Measurements from ENCODE around the gene ERG28.
A peak's percentile ranks its signal among the peaks of the same experiment; 100 is the strongest.
"Not testable (repeated sequence)": the region's sequence is repeated elsewhere in the genome, so short reads cannot be mapped to it uniquely, and the experiment has no call there.

Gene ERG28

DNA sequence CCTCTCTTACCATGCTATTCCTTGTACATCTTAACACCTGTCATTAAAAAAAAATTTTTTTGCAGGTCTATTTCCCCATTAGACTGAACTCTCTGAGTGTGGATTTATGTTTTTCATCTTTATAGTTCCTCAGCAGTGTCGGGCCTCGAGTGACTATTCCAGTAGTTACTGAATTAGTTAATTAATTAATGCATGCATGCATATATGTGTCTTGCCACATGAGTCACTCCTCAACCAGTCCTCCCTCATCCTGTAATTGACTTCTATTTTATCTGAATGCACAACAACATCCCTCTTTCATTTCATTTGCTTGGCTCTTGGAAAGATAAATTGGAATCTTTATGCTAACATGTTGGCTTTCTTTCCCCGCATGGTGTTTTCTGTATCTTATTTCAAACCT lies 35.6 kb downstream of the ERG28 start:
- Mint-ChIP-seq H3K27me3 (no peaks in the 10 kb centered on the region), H3K4me3 (no peak overlapping the region), H3K4me1 (no peaks in the 10 kb centered on the region), H3K9me3 (no peaks in the 10 kb centered on the region), H3K27ac (no peak overlapping the region), H3K36me3 (ENCODE audit: low read depth) (no peaks in the 10 kb centered on the region)
- ATAC-seq = no peak
- DNase-seq = no peak

DNA sequence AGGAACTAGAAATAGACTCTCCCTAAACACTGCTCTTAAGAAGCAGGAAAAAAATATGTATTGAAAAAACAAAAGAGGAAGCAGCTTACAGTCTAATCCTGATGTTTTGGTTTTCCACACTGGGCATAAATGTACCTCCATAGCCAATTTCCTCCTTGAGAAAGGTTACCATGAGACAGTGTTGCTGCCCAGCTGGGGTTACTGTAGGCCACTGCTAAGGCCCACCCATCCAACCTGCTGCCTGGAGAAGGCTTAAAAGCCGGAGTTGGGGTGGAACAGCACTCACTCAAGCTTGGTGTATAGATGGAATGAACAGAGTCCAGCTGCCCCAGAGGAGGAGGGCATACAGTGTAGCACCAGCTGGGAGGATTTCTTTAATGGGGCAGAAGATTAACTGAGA lies 41.1 kb downstream of the ERG28 start:
- Mint-ChIP-seq H3K36me3 (ENCODE audit: low read depth) (no peaks in the 10 kb centered on the region), H3K27me3 (no peaks in the 10 kb centered on the region), H3K4me1 (peaks cover 3% of the 10 kb centered on the region)

GRCh38 chr14:75615200-75615599 lies 45.5 kb downstream of the ERG28 start:
- no peaks in the 10 kb centered on the region for H3K9me3 Mint-ChIP-seq
- H3K4me1 Mint-ChIP-seq = peaks cover 3% of the 10 kb centered on the region
- no peaks in the 10 kb centered on the region for H3K27me3 Mint-ChIP-seq
- ATAC-seq = peak; percentile 43
- no peak overlapping the region for H3K27ac Mint-ChIP-seq
- DNase-seq = no peak
- H3K4me3 Mint-ChIP-seq = no peak overlapping the region
- no peaks in the 10 kb centered on the region for H3K36me3 Mint-ChIP-seq (ENCODE audit: low read depth)

More for the DNA sequence above, 41.1 kb downstream of the ERG28 start:
- DNase-seq (no peak), ATAC-seq (no peak)
- H3K4me3 Mint-ChIP-seq = no peak overlapping the region
- no peaks in the 10 kb centered on the region for H3K9me3 Mint-ChIP-seq
- H3K27ac Mint-ChIP-seq = no peak overlapping the region

DNA sequence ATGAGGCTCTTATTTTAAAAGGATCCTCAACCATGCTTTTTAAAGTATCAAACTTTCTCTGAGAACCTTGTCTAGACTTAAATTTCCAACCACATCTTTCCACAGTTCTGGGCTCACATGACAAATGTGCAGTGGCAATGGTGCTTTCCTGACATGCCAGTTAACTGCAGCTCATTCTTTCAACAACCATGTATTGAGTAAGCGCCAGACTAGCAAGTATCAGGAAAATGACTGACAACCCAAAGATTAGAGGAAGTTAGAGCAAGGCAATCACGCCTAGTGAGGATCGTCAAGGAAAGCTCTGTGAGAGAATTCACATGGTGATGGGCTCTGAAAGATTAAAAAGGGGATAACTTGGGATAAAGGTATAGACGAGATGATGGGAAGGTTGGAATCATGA lies 46.5 kb downstream of the ERG28 start:
- H3K4me1 Mint-ChIP-seq = peaks cover 3% of the 10 kb centered on the region
- H3K4me3 Mint-ChIP-seq = no peak overlapping the region
- no peaks in the 10 kb centered on the region for H3K36me3 Mint-ChIP-seq (ENCODE audit: low read depth)
- no peaks in the 10 kb centered on the region for H3K9me3 Mint-ChIP-seq
- H3K27ac Mint-ChIP-seq = no peak overlapping the region
- ATAC-seq = no peak
- no peak for DNase-seq
- H3K27me3 Mint-ChIP-seq = no peaks in the 10 kb centered on the region

DNA sequence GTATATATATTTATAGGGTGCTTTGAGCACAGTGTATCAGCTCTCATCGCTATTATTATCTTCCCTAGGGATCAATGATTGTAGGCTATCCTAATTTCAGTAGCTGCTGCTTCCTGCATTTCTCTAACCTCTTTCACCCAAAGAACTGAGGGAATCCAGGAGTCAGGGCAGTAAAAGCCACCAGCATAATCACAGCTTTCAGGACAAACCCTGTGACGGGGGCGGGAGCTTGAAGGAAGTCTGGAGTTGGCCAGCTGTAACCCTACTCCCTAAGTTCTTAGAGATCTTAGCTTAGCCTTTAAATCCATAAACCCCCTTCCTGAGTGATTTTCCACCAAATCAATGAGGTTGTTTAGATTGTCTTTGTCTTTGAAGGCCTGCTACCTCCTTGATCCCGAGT lies 48.5 kb downstream of the ERG28 start:
- no peak for DNase-seq
- Mint-ChIP-seq H3K36me3 (ENCODE audit: low read depth) (no peaks in the 10 kb centered on the region), H3K4me1 (peaks cover 3% of the 10 kb centered on the region), H3K9me3 (peaks cover 6% of the 10 kb centered on the region), H3K27ac (no peak overlapping the region), H3K27me3 (no peaks in the 10 kb centered on the region), H3K4me3 (no peak overlapping the region)
- ATAC-seq = no peak

GRCh38 chr14:75610834-75611233 lies 49.8 kb downstream of the ERG28 start:
- H3K27me3 Mint-ChIP-seq = no peaks in the 10 kb centered on the region
- H3K36me3 Mint-ChIP-seq (ENCODE audit: low read depth) = no peaks in the 10 kb centered on the region
- no peak for ATAC-seq

DNA sequence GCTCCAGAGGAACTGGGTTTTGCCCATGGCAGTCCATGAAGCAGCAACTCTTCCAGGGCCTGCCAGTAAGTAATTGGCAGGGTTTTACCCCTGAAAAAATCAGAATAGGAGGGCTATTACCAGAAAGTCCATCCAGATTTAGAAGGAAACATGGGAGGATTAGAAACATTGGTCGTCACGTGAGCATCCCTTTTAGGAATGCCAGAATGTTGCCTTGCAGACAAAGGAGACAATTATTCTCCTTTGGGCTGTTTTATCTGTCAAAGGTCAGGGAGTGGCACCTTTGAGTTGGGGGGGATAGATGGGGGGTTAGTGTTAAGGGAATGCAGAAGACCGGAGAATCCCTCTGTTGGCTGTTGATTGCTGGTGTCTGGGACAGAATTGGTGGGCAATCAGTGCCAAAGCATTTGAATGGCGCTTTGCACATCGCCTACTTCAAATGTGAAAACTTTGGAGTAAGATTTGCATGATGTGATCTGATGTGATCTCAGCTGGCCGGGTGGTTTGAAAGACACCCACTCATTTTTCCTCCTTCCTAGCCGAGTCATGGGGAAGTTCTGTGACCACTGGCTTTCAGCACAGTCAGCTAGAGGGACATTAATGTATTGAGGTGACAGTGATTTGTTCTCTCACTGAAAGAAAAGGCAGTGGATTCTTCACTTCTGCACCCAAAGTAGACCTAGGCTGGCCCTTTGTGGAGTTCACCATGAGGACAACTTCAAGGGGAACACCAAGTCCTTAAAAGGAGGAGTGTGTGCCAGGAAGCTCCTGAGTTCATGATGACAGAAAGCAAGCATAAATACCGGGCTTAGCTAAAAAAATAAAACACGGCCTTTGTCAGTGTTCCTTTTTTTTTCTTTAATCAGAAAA lies 50.8 kb downstream of the ERG28 start:
- no peak for ATAC-seq
- no peak overlapping the region for H3K27ac Mint-ChIP-seq
- DNase-seq = no peak
- H3K4me1 Mint-ChIP-seq = no peaks in the 10 kb centered on the region
- H3K9me3 Mint-ChIP-seq = peaks cover 6% of the 10 kb centered on the region
- no peaks in the 10 kb centered on the region for H3K27me3 Mint-ChIP-seq
- no peak overlapping the region for H3K4me3 Mint-ChIP-seq
- no peaks in the 10 kb centered on the region for H3K36me3 Mint-ChIP-seq (ENCODE audit: low read depth)

More at GRCh38 chr14:75610834-75611233, 49.8 kb downstream of the ERG28 start:
- Mint-ChIP-seq H3K9me3 (peaks cover 6% of the 10 kb centered on the region), H3K4me1 (peaks cover 3% of the 10 kb centered on the region), H3K4me3 (no peak overlapping the region), H3K27ac (no peak overlapping the region)
- DNase-seq = no peak

DNA sequence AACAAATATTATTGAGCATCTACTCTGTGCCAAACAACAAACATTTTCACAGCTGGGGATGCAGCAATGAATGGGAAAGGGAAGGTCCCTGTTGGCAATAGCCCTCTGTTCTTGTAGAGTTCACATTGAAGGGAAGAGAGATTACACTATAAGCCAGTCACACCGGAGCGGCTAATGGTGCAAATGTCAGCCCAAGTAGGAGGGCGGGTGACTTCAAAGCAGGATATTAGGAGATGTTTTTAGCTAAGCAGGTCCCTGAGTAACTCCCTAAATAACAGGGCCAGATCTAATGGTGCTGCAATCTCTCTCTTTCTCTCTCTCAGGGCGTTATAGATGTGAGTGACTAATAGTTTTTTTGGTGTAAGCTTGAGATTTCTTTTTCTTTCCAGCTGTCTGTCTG lies 51.6 kb downstream of the ERG28 start:
- DNase-seq = no peak
- no peaks in the 10 kb centered on the region for H3K4me1 Mint-ChIP-seq
- no peak overlapping the region for H3K27ac Mint-ChIP-seq
- no peaks in the 10 kb centered on the region for H3K36me3 Mint-ChIP-seq (ENCODE audit: low read depth)
- peaks cover 6% of the 10 kb centered on the region for H3K9me3 Mint-ChIP-seq
- no peaks in the 10 kb centered on the region for H3K27me3 Mint-ChIP-seq
- no peak overlapping the region for H3K4me3 Mint-ChIP-seq
- no peak for ATAC-seq

DNA sequence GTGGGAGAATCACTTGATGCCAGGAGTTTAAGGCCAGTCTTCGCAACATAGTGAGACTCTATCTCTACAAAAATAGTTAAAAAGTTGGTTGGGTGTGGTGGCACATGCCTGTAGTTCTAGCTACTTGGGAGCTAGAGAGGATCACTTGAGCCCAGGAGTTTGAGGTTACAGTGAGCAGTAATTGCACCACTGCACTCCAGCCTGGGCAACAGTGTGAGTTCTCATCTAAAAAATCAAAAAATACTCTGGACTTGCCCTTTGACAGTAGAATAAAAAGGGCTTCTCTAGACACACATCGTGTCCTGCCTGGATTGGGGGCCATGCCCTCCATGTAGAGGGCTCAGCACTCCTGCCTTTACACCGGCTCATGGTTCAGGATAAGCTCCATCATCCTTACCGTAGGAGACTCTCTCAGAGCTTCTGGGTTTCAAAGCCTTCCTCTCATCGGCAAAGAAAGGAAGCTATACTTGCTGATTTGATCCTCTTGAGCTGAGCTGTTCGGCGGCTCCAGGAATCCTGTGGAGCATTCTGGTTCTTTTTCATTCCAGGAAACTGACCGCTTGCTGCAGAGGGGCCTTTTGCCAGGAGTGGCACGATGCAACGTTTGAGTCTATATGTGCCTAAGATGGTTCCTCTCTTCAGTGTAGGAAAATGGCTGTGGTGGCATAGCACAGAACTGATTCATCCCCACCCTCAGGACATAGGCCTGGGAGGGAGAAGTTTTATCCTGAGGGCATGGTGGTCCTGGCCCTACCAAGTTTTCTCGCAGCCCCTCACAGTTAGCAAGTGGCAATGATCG lies 52.6 kb downstream of the ERG28 start:
- H3K4me1 Mint-ChIP-seq = no peaks in the 10 kb centered on the region
- peaks cover 6% of the 10 kb centered on the region for H3K9me3 Mint-ChIP-seq
- no peak overlapping the region for H3K4me3 Mint-ChIP-seq
- no peaks in the 10 kb centered on the region for H3K27me3 Mint-ChIP-seq
- H3K36me3 Mint-ChIP-seq (ENCODE audit: low read depth) = no peaks in the 10 kb centered on the region
- H3K27ac Mint-ChIP-seq = no peak overlapping the region
- DNase-seq = no peak
- ATAC-seq = no peak

GRCh38 chr14:75607044-75607443 lies 53.6 kb downstream of the ERG28 start:
- Mint-ChIP-seq H3K36me3 (ENCODE audit: low read depth) (no peaks in the 10 kb centered on the region), H3K9me3 (peaks cover 6% of the 10 kb centered on the region), H3K4me1 (no peaks in the 10 kb centered on the region), H3K4me3 (no peak overlapping the region), H3K27me3 (no peaks in the 10 kb centered on the region), H3K27ac (no peak overlapping the region)
- no peak for ATAC-seq
- no peak for DNase-seq

DNA sequence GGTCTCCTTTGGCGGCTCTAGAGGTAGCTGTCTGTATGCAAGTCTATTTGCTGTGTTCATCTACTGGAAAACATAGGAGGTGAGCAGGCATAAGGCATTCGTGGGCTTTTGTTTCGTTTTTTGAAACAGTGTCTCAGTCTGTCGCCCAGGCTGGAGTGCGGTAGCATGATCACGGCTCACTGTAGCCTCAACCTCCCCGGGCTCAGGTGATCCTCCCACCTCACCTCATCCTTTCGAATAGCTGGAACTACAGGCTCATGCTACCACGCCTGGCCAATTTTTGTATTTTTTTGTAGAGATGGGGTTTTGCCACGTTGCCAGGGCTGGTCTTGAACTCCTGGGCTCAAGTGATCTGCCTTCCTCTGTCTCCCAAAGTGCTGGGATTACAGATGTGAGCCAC lies 54.8 kb downstream of the ERG28 start:
- Mint-ChIP-seq H3K4me1 (no peaks in the 10 kb centered on the region), H3K4me3 (no peak overlapping the region), H3K9me3 (peaks cover 6% of the 10 kb centered on the region), H3K36me3 (ENCODE audit: low read depth) (no peaks in the 10 kb centered on the region), H3K27ac (no peak overlapping the region), H3K27me3 (no peaks in the 10 kb centered on the region)
- DNase-seq (no peak), ATAC-seq (no peak)

- Mint-ChIP-seq H3K9me3 (peaks cover 6% of the 10 kb centered on the region), H3K4me1 (no peaks in the 10 kb centered on the region), H3K4me3 (no peak overlapping the region), H3K27ac (no peak overlapping the region), H3K36me3 (ENCODE audit: low read depth) (no peaks in the 10 kb centered on the region), H3K27me3 (no peaks in the 10 kb centered on the region)
- ATAC-seq (no peak), DNase-seq (no peak)
These were observed 55.5 kb downstream of the ERG28 start for GRCh38 chr14:75604979-75605851.

- Mint-ChIP-seq H3K9me3 (peaks cover 4% of the 10 kb centered on the region), H3K27ac (no peak overlapping the region), H3K4me3 (no peak overlapping the region), H3K36me3 (ENCODE audit: low read depth) (no peaks in the 10 kb centered on the region), H3K27me3 (no peaks in the 10 kb centered on the region), H3K4me1 (no peaks in the 10 kb centered on the region)
- no peak for ATAC-seq
- no peak for DNase-seq
These were observed 58.2 kb downstream of the ERG28 start for GRCh38 chr14:75602503-75602902.

GRCh38 chr14:75601061-75601460 lies 59.6 kb downstream of the ERG28 start:
- not testable (repeated sequence) for H3K4me1 Mint-ChIP-seq; DNase-seq; H3K4me3 Mint-ChIP-seq; H3K36me3 Mint-ChIP-seq (ENCODE audit: low read depth); ATAC-seq; H3K27me3 Mint-ChIP-seq; H3K27ac Mint-ChIP-seq; H3K9me3 Mint-ChIP-seq

All from activated naive CD8-positive, alpha-beta T cell treated with anti-CD3 and anti-CD28 coated beads, Interleukin-2, amount 50 U/mL, for 24 hours (primary cell).